Measurements from ENCODE around the gene ZDHHC3.

Gene ZDHHC3

DNA sequence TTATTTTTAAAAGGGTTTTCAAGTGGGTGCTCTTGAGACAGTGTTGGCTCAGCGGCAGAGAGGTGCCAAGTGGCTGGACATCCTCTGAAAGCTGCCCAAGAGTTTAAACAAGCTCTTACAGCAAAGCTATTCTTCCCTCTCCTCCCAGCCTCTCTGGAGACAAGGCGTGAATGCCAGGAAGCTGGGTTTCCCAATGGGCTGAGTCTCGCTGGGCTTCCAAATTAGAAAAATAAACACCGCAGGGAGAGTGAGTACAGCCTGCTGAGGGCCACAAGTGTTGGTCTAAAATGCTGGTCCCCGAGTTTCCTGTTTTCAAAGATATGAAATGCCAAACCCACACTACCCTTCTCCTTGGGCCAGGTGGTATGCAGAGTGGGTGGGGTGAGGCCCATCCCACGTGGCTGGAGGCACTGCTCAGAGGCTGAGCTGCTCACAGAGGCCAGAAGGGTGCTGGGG is 36.4 kb downstream of the ZDHHC3 start:
- TF ChIP-seq, protein P1, sequence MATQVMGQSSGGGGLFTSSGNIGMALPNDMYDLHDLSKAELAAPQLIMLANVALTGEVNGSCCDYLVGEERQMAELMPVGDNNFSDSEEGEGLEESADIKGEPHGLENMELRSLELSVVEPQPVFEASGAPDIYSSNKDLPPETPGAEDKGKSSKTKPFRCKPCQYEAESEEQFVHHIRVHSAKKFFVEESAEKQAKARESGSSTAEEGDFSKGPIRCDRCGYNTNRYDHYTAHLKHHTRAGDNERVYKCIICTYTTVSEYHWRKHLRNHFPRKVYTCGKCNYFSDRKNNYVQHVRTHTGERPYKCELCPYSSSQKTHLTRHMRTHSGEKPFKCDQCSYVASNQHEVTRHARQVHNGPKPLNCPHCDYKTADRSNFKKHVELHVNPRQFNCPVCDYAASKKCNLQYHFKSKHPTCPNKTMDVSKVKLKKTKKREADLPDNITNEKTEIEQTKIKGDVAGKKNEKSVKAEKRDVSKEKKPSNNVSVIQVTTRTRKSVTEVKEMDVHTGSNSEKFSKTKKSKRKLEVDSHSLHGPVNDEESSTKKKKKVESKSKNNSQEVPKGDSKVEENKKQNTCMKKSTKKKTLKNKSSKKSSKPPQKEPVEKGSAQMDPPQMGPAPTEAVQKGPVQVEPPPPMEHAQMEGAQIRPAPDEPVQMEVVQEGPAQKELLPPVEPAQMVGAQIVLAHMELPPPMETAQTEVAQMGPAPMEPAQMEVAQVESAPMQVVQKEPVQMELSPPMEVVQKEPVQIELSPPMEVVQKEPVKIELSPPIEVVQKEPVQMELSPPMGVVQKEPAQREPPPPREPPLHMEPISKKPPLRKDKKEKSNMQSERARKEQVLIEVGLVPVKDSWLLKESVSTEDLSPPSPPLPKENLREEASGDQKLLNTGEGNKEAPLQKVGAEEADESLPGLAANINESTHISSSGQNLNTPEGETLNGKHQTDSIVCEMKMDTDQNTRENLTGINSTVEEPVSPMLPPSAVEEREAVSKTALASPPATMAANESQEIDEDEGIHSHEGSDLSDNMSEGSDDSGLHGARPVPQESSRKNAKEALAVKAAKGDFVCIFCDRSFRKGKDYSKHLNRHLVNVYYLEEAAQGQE (IDR thresholded peaks at IDR 0.05; ENCODE audit: insufficient read depth in 1 of 2, low read depth in 2 of 2, low read length in 2 of 2) = no peak
- TF ChIP-seq FOXP2 (optimal IDR thresholded peaks at IDR 0.05; ENCODE audit: borderline replicate concordance, extremely low read depth, extremely low read length, insufficient read depth) = no peak
- no peak for TF ChIP-seq TAF1 (IDR thresholded peaks at IDR 0.05; ENCODE audit: borderline replicate concordance, insufficient read depth, low read length)
- no peak for TF ChIP-seq POLR2AphosphoS5 (IDR thresholded peaks at IDR 0.05; ENCODE audit: low read depth, low read length)
- TF ChIP-seq SIN3A (IDR thresholded peaks at IDR 0.05; ENCODE audit: borderline replicate concordance, insufficient read depth, low read length) = no peak

DNA sequence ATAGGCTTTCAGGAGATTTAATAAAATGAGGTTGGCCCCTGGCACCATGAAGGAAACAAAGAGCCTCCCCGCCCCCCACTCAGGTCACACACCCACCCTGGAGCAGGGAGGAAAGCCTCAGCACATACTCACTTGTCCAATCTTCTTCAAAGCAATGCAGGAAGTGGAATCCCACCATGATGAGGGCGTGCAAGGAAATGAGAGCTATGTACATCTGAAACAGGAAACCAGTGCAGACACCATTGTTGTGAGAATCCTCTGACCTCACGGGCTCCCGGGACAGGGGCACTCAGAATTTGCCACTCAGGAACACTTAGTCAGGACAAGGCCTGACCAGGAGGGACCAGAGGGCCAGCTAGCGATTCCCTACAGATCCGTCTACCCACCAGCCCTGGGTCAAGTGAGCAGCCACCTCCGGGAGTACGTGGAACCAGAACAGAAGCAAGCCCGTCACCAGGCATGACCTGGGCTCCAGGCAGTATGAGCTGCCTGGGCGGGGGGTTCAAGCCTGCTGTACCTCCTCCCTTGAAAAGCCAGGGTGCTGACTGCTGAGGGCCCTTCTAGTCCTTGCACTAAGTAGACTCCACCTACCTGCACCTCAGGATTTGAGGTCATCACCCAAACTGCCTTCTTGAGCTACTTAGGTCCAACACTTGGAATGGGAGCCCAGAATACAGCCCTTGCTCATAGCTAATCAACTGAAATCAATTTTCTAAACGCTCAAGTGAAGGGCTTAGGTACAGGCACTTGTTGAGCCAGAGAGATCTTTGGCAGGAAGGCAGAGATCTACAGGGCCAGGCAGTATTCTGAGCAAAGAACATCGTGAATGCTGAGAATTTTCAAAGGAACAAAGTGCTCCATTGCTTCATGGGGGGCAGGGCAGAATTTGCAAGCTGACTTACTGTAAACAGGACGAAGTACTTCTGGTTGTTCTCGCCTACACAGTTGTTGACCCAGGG is 42.7 kb downstream of the ZDHHC3 start:
- TF ChIP-seq TAF1 (IDR thresholded peaks at IDR 0.05; ENCODE audit: borderline replicate concordance, insufficient read depth, low read length) = no peak

DNA sequence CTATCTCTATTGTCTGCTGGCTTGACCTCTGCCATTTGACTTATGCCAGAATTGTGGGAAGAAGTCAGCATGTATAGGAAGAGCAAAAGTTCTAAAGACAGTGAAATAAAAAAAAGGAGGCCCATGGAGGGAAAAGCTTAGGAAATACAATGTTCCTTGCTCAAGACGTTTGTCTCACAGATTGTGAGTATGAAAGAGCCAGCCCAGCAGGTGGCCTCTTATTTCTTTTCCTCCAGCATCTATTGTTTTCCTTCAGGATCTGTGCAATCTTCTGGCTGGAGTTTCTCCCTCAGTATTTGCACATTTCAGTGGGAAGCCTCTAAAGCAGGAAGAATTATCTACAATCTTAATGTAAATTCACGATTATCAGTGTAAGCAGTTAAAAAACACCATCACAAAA is 43.7 kb downstream of the ZDHHC3 start:
- TF ChIP-seq, protein P1 (IDR thresholded peaks at IDR 0.05; ENCODE audit: insufficient read depth in 1 of 2, low read depth in 2 of 2, low read length in 2 of 2) = no peak
- TF ChIP-seq POLR2AphosphoS5 (IDR thresholded peaks at IDR 0.05; ENCODE audit: low read depth, low read length) = no peak
- no peak for TF ChIP-seq SIN3A (IDR thresholded peaks at IDR 0.05; ENCODE audit: borderline replicate concordance, insufficient read depth, low read length)
- TF ChIP-seq TAF1 (IDR thresholded peaks at IDR 0.05; ENCODE audit: borderline replicate concordance, insufficient read depth, low read length) = no peak
- no peak for TF ChIP-seq FOXP2 (optimal IDR thresholded peaks at IDR 0.05; ENCODE audit: borderline replicate concordance, extremely low read depth, extremely low read length, insufficient read depth)

DNA sequence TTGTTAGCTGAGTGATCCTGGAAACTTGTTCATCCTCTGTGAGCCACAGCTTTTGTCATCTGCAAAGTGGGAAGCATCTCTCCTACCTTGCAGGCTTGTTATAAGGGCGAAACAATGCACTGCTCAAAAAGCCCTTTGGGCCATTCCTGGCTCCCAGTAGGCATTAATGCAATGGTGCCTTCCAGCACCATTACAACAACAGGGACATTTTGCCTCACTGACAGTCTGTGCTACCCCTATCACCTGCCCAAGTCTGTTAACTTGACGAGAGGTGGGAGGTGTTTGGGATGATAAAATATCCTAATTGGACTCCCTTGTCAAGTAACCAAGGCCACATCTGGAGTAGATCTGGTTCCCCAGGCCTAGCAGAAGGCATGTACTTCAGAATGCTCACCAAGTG is 44.2 kb downstream of the ZDHHC3 start:
- TF ChIP-seq POLR2AphosphoS5 (IDR thresholded peaks at IDR 0.05; ENCODE audit: low read depth, low read length) (no peak), SIN3A (IDR thresholded peaks at IDR 0.05; ENCODE audit: borderline replicate concordance, insufficient read depth, low read length) (no peak), TAF1 (IDR thresholded peaks at IDR 0.05; ENCODE audit: borderline replicate concordance, insufficient read depth, low read length) (no peak), FOXP2 (optimal IDR thresholded peaks at IDR 0.05; ENCODE audit: borderline replicate concordance, extremely low read depth, extremely low read length, insufficient read depth) (no peak)
- TF ChIP-seq, protein P1 (IDR thresholded peaks at IDR 0.05; ENCODE audit: insufficient read depth in 1 of 2, low read depth in 2 of 2, low read length in 2 of 2) = no peak

DNA sequence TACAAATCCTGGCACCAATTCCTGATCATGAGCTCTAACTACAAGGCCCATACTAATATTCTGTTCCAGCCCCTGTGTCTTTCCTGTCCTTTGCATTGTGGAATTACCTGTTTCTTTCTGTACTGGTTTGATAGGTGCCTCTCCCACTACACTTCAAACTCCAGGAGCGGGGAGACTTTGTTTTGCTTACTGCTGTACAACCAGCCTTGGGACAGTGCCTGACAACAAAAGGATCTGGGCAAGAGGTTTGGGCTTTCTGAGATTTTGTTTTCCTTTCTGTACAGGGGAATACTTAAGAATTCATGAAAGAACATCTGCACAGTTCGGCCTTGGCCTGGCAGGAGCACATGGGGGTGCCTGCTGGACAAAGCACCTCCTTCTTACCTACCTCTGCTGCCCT is 45.1 kb downstream of the ZDHHC3 start:
- TF ChIP-seq, protein P1 (IDR thresholded peaks at IDR 0.05; ENCODE audit: insufficient read depth in 1 of 2, low read depth in 2 of 2, low read length in 2 of 2) = no peak
- TF ChIP-seq SIN3A (IDR thresholded peaks at IDR 0.05; ENCODE audit: borderline replicate concordance, insufficient read depth, low read length) = no peak
- TF ChIP-seq FOXP2 (optimal IDR thresholded peaks at IDR 0.05; ENCODE audit: borderline replicate concordance, extremely low read depth, extremely low read length, insufficient read depth) = no peak
- TF ChIP-seq POLR2AphosphoS5 (IDR thresholded peaks at IDR 0.05; ENCODE audit: low read depth, low read length) = no peak
- no peak for TF ChIP-seq TAF1 (IDR thresholded peaks at IDR 0.05; ENCODE audit: borderline replicate concordance, insufficient read depth, low read length)
